Stimulated activated naive B cell treated with anti-CD40 and anti-IgM and Interleukin-4, amounts not matched to agents 10 μg/mL and 1 μg/mL and 100 μg/mL, for 72 hours (primary cell): ENCODE measurements around the gene RYR2.

ENCODE experiments used
- ATAC-seq, 2 donors: fragments of 150-1000 bp; cut with Tn5 transposase; replicated peaks; 2 replicates each; pipeline ENCODE4 v1.10.0; 2021; ENCODE audit warnings: moderate library complexity in 1 of 2
- DNase-seq: peaks from one replicate; pipeline ENCODE4 v3.0.0; 2021
- H3K27ac Mint-ChIP-seq: one replicate; pipeline ENCODE4 v1.8.0; 2022; ENCODE audit warnings: mild to moderate bottlenecking, mixed read lengths
- H3K27me3 Mint-ChIP-seq, 2 donors: one replicate each; pipeline ENCODE4 v1.8.0; 2022; ENCODE audit warnings: mixed read lengths in 2 of 2
- H3K36me3 Mint-ChIP-seq, 2 donors: one replicate each; pipeline ENCODE4 v1.8.0; 2022; ENCODE audit warnings: mixed read lengths in 2 of 2, mild to moderate bottlenecking in 1 of 2
- H3K4me1 Mint-ChIP-seq, 2 donors: one replicate each; pipeline ENCODE4 v1.8.0; 2022; ENCODE audit warnings: mixed read lengths in 2 of 2, mild to moderate bottlenecking in 1 of 2
- H3K4me3 Mint-ChIP-seq, 2 donors: one replicate each; pipeline ENCODE4 v1.8.0; 2022; ENCODE audit warnings: mild to moderate bottlenecking in 2 of 2, mixed read lengths in 2 of 2, moderate library complexity in 1 of 2
- H3K9me3 Mint-ChIP-seq, 2 donors: one replicate each; pipeline ENCODE4 v1.8.0; 2022; ENCODE audit warnings: mixed read lengths in 2 of 2, mild to moderate bottlenecking in 1 of 2

The RYR2 gene

DNA sequence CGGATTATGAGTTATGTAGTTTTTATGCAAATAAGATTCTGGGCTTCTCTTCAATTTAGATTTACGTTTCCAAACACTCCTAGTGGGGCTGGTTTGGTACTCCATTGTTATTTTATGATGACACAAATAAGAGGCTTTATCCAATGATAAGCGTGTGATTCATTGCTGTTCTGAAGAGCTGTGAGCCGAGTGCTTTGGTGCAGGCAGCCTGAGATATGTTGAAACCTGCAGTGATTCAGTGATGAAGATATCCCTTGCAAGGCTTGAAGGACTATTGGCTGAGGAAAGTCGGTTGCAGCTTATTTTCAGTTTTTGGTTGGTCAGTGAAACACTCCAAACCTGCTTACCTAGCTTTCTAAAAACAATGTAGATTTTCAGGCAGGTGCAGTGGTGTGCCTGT is 112.2 kb downstream of the RYR2 start:
- H3K27me3 Mint-ChIP-seq = no peaks in the 10 kb centered on the region
- H3K9me3 Mint-ChIP-seq = no peaks in the 10 kb centered on the region
- ATAC-seq (no peak), DNase-seq (no peak)
- no peak overlapping the region for H3K4me3 Mint-ChIP-seq
- no peaks in the 10 kb centered on the region for H3K36me3 Mint-ChIP-seq
- H3K4me1 Mint-ChIP-seq = no peaks in the 10 kb centered on the region
- H3K27ac Mint-ChIP-seq = no peak overlapping the region

DNA sequence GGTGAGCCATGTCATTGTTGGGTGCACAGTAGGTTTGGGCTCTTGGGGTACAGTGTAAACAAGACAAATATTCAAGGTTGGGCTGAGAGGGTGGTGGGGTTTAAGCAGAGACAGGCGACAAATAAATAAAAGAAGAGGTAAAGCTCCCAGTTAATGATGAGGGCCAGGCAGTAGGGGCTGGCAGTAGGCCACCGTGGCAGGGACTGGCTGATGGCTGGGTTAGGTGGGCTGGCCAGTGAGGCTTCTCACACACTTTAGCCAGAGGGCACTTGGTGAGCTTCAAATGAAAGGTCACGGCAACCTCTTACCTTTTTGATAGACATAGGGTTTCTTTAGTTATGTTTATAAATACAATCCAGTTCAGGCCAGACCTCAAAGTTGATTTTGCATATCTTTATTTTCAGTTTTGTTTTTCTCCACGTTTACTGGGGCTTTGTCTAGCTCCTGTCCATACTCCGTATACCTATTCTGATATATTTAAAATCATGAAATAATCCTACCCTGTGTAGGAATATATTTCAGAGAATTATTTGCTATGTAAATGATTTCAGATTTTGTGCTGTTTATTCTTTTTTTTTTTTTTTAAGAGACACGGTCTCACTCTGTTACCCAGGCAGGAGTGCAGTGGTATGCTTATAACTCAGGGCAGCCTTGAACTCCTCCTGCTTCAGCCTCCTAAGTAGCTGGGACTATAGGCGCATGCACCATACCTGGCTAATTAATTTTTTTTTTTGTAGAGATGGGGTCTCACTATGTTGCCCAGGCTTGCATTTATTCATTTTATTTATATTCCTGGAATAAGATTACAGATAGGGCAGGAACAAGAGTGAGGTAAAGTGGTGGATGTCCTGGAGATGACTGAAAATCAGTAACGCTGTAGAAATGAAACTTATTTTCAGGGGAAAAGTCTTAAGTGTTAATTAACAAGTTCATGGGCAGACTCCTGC is 122.7 kb downstream of the RYR2 start:
- no peaks in the 10 kb centered on the region for H3K9me3 Mint-ChIP-seq
- H3K27me3 Mint-ChIP-seq = no peaks in the 10 kb centered on the region
- DNase-seq (no peak), ATAC-seq (no peak)
- H3K36me3 Mint-ChIP-seq = no peaks in the 10 kb centered on the region
- H3K4me3 Mint-ChIP-seq = no peak overlapping the region
- no peaks in the 10 kb centered on the region for H3K4me1 Mint-ChIP-seq
- H3K27ac Mint-ChIP-seq = no peak overlapping the region

DNA sequence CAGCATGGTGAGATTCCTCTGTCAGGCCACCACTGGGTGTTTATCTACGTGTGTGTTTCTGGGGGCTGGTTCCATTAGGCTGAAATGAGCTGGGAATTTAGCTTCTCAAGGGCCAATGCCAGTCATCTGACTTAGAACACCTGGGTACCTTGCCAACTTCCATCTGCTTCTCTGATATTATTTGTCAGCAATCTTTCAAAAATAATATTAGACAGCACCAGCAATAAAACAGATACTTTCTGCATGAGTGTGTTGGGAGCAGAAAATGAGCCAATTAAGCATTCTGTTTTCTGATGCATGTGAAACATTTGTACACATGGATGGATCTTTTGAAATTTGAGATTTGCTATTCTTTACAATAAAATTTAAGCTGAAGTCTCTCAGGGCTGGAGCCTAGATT is 124.1 kb downstream of the RYR2 start:
- Mint-ChIP-seq H3K9me3 (no peaks in the 10 kb centered on the region), H3K4me3 (no peak overlapping the region), H3K36me3 (no peaks in the 10 kb centered on the region), H3K27me3 (no peaks in the 10 kb centered on the region), H3K4me1 (no peaks in the 10 kb centered on the region), H3K27ac (no peak overlapping the region)
- DNase-seq = no peak
- ATAC-seq = no peak

DNA sequence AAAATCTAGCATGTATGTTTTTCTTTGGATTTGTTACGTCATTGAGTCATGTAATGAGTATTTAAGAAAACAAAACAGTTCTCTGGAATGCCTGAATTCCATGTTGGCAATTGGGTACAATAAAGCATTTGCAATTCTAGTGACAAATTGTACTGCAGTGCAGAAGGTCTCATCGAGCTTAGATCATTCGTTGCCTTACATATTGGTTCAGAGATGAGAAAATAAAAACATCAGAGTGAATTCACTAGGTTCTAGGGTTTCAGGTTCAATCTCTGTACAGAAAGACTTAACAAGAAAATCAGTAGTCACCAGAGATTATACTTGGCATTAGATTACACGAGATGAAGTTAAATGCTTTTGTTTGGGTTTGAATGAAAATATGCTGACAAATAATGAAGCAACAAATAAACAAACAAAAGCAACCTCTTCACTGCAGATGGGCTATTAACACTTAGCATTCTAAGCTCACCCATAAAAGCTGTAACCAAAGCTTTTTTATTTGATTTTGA is 124.7 kb downstream of the RYR2 start:
- ATAC-seq (no peak), DNase-seq (no peak)
- Mint-ChIP-seq H3K27me3 (no peaks in the 10 kb centered on the region), H3K4me1 (no peaks in the 10 kb centered on the region), H3K9me3 (no peaks in the 10 kb centered on the region), H3K4me3 (no peak overlapping the region), H3K36me3 (no peaks in the 10 kb centered on the region), H3K27ac (no peak overlapping the region)

DNA sequence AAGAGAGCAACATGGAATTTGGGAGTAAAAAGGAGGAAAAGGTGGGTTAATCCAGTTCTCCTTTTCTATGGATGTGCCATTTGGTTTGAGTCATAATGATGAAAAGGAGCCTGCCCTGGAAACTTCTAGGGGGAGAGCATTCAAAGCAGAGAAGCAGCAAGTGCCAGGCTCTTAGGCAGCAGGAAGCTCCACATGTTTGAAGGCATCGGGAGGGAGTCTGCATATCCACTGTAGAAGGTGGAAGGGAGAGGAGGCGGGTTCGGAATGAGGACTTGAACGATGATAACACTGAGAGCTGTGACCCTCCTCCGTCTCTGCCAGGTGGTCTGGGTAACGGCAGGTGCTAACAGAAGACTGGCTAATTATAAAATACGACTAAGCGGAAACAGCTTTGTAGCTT is 128.2 kb downstream of the RYR2 start:
- DNase-seq (no peak), ATAC-seq (no peak)
- Mint-ChIP-seq H3K4me3 (no peak overlapping the region), H3K9me3 (peaks cover 0 to 2% of the 10 kb centered on the region in 2 donors), H3K27me3 (peaks cover 0 to 4% of the 10 kb centered on the region in 2 donors), H3K27ac (no peak overlapping the region), H3K36me3 (no peaks in the 10 kb centered on the region), H3K4me1 (no peaks in the 10 kb centered on the region)

GRCh38 chr1:237171454-237172117 is 129.6 kb downstream of the RYR2 start:
- no peak for DNase-seq
- no peak for ATAC-seq
- H3K9me3 Mint-ChIP-seq = peaks cover 0 to 2% of the 10 kb centered on the region in 2 donors
- H3K4me1 Mint-ChIP-seq = no peaks in the 10 kb centered on the region
- peaks cover 0 to 4% of the 10 kb centered on the region in 2 donors for H3K27me3 Mint-ChIP-seq
- H3K27ac Mint-ChIP-seq = no peak overlapping the region
- no peaks in the 10 kb centered on the region for H3K36me3 Mint-ChIP-seq
- H3K4me3 Mint-ChIP-seq = no peak overlapping the region

- H3K9me3 Mint-ChIP-seq = peaks cover 0 to 2% of the 10 kb centered on the region in 2 donors
- DNase-seq = no peak
- H3K27ac Mint-ChIP-seq = no peak overlapping the region
- no peak overlapping the region for H3K4me3 Mint-ChIP-seq
- no peaks in the 10 kb centered on the region for H3K36me3 Mint-ChIP-seq
- H3K4me1 Mint-ChIP-seq = no peaks in the 10 kb centered on the region
- no peak for ATAC-seq
- H3K27me3 Mint-ChIP-seq = peaks cover 0 to 4% of the 10 kb centered on the region in 2 donors
Measured at GRCh38 chr1:237172118-237172485, 130.1 kb downstream of the RYR2 start.

GRCh38 chr1:237179503-237179902 is 137.5 kb downstream of the RYR2 start:
- no peaks in the 10 kb centered on the region for H3K27me3 Mint-ChIP-seq
- ATAC-seq (no peak), DNase-seq (no peak)
- H3K36me3 Mint-ChIP-seq = no peaks in the 10 kb centered on the region
- no peak overlapping the region for H3K4me3 Mint-ChIP-seq
- H3K27ac Mint-ChIP-seq = no peak overlapping the region
- peaks cover 0 to 2% of the 10 kb centered on the region in 2 donors for H3K9me3 Mint-ChIP-seq
- H3K4me1 Mint-ChIP-seq = no peaks in the 10 kb centered on the region

DNA sequence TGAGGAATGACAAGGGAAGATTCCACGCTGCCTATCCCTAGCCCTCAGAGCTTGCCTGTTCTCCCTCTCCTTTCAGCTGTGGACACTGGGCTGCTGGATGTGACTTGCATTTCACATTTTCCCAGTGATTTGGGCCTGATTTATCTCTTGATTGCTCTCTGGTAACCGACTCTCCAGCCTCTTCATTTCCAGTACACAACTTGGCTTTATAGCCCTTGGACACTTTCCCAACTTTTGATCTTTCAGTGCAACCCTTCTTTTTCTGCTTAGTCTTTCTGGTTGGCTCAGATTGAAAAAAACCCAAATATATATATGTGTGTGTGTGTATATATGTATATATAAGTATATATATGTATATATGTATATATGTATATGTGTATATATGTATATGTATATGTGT is 138.3 kb downstream of the RYR2 start:
- ATAC-seq (no peak), DNase-seq (no peak)
- Mint-ChIP-seq H3K4me3 (no peak overlapping the region), H3K27me3 (no peaks in the 10 kb centered on the region), H3K4me1 (no peaks in the 10 kb centered on the region), H3K27ac (no peak overlapping the region), H3K36me3 (no peaks in the 10 kb centered on the region), H3K9me3 (peaks cover 0 to 2% of the 10 kb centered on the region in 2 donors)

- no peaks in the 10 kb centered on the region for H3K36me3 Mint-ChIP-seq
- no peak overlapping the region for H3K27ac Mint-ChIP-seq
- no peaks in the 10 kb centered on the region for H3K27me3 Mint-ChIP-seq
- ATAC-seq (no peak), DNase-seq (no peak)
- H3K4me1 Mint-ChIP-seq = no peaks in the 10 kb centered on the region
- H3K9me3 Mint-ChIP-seq = peaks cover 0 to 2% of the 10 kb centered on the region in 2 donors
- no peak overlapping the region for H3K4me3 Mint-ChIP-seq
Measured at GRCh38 chr1:237181743-237182317, 139.8 kb downstream of the RYR2 start.

DNA sequence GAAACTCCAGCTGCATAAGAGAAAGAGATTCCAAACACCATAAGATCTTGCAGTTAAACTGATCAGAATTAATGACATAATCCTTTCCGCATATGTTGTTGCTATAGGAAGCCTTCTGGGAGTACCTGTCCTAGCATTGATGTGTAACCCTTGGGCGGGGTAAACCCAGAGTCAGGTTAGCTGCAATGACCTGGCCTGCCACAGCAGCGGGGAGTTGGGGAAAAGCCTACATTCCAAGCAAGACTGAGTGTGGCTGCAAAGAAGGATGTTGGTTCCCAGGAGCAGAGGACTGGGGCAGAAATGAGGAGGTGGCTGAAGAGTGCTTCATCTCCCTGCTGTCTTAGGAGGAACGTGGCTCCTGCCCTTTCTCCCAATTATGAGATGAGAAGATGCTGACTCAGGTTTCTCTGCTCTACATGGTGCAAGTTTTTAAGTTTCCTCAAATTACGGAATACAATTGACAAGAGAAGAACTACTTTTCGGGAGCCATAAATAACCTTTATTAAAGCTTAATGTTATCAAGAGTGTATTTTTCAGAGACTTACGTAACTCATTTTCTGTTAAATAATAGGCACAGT is 142.1 kb downstream of the RYR2 start:
- Mint-ChIP-seq H3K27me3 (no peaks in the 10 kb centered on the region), H3K4me1 (no peaks in the 10 kb centered on the region), H3K27ac (no peak overlapping the region), H3K4me3 (no peak overlapping the region), H3K9me3 (peaks cover 0 to 2% of the 10 kb centered on the region in 2 donors), H3K36me3 (no peaks in the 10 kb centered on the region)
- DNase-seq (no peak), ATAC-seq (no peak)

GRCh38 chr1:237186675-237187074 is 144.7 kb downstream of the RYR2 start:
- H3K27me3 Mint-ChIP-seq = no peaks in the 10 kb centered on the region
- H3K9me3 Mint-ChIP-seq = peaks cover 0 to 2% of the 10 kb centered on the region in 2 donors
- ATAC-seq (no peak), DNase-seq (no peak)
- no peaks in the 10 kb centered on the region for H3K4me1 Mint-ChIP-seq
- H3K4me3 Mint-ChIP-seq = no peak overlapping the region
- H3K27ac Mint-ChIP-seq = no peak overlapping the region
- no peaks in the 10 kb centered on the region for H3K36me3 Mint-ChIP-seq

DNA sequence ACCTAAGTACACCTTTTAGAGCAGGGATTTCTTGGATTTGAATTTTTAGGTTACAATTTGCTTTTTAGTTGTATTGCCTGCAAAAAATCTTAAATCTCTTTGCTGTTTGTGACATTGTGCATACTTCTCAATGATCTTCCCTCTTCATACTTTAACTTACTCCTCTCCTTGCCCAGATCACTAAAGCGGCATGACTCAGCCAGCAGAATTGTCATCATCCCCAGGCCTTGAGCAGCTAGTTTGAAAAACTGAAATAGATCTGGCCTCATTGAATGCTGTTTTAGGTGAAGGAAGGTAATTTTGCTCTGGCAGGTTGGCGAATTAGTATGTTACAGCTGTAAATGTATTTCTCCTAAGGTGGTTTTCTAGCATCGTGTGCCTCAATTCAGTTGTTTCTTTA is 145.9 kb downstream of the RYR2 start:
- no peak for DNase-seq
- H3K9me3 Mint-ChIP-seq = no peaks in the 10 kb centered on the region
- no peak for ATAC-seq
- no peak overlapping the region for H3K27ac Mint-ChIP-seq
- no peak overlapping the region for H3K4me3 Mint-ChIP-seq
- no peaks in the 10 kb centered on the region for H3K27me3 Mint-ChIP-seq
- H3K4me1 Mint-ChIP-seq = no peaks in the 10 kb centered on the region
- no peaks in the 10 kb centered on the region for H3K36me3 Mint-ChIP-seq

DNA sequence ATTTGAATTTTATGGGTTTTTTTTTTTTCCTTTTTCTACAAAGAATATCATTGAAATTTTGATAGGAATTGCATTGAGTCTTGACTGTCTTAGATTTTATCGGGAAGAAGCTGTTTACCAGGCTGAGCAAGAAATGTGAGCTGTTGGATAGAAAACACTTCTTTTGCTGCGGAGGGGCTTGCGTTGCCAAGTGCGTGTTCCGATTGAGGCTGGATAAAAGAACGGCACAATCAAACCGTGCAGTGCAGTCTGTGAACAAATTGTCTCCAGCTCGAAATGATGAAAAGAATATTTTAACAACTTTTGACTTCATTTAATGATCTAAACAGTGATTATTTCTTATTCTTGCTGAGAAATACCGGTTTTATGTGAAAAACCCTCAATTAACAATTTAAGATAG is 149.4 kb downstream of the RYR2 start:
- H3K27ac Mint-ChIP-seq = no peak overlapping the region
- no peak overlapping the region for H3K4me3 Mint-ChIP-seq
- no peaks in the 10 kb centered on the region for H3K36me3 Mint-ChIP-seq
- H3K27me3 Mint-ChIP-seq = no peaks in the 10 kb centered on the region
- no peaks in the 10 kb centered on the region for H3K4me1 Mint-ChIP-seq
- no peak for DNase-seq
- ATAC-seq = no peak
- H3K9me3 Mint-ChIP-seq = no peaks in the 10 kb centered on the region
